Measurements from ENCODE around the gene CCDC192.
"Not testable (repeated sequence)": the region's sequence is repeated elsewhere in the genome, so short reads cannot be mapped to it uniquely, and the experiment has no call there.

The CCDC192 gene

GRCh38 chr5:127766676-127767335 is 63.6 kb downstream of the CCDC192 start:
- TF ChIP-seq, protein P1, sequence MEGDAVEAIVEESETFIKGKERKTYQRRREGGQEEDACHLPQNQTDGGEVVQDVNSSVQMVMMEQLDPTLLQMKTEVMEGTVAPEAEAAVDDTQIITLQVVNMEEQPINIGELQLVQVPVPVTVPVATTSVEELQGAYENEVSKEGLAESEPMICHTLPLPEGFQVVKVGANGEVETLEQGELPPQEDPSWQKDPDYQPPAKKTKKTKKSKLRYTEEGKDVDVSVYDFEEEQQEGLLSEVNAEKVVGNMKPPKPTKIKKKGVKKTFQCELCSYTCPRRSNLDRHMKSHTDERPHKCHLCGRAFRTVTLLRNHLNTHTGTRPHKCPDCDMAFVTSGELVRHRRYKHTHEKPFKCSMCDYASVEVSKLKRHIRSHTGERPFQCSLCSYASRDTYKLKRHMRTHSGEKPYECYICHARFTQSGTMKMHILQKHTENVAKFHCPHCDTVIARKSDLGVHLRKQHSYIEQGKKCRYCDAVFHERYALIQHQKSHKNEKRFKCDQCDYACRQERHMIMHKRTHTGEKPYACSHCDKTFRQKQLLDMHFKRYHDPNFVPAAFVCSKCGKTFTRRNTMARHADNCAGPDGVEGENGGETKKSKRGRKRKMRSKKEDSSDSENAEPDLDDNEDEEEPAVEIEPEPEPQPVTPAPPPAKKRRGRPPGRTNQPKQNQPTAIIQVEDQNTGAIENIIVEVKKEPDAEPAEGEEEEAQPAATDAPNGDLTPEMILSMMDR (IDR thresholded peaks at IDR 0.05; ENCODE audit: extremely low read depth, missing control alignments): no peak
- no peak for DNase-seq (ENCODE audit: low spot score)

GRCh38 chr5:127769386-127769785 is 66.2 kb downstream of the CCDC192 start:
- no peak for DNase-seq (ENCODE audit: low spot score)
- TF ChIP-seq, protein P1 (IDR thresholded peaks at IDR 0.05; ENCODE audit: extremely low read depth, missing control alignments): no peak

GRCh38 chr5:127770272-127770671 is 67.1 kb downstream of the CCDC192 start:
- TF ChIP-seq, protein P1 (IDR thresholded peaks at IDR 0.05; ENCODE audit: extremely low read depth, missing control alignments): no peak
- no peak for DNase-seq (ENCODE audit: low spot score)

DNA sequence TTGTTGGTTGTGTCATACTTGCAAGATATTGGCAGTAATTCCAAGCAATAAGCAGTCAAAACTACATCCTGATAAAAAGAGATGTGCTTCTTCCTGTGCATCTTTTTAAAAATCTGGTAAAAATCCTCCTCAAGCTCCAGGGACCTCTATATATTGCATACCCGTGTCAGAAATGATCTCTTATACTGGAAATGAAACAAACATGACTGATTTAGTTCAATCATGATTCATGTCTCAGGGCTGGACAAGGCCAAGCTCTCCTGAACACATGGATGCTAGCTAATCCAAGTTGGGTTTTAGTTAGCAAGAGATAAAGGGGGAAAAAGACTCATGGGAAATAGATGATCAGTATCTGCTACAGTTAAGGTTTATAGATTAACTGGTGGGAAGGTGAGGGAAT is 69.3 kb downstream of the CCDC192 start:
- TF ChIP-seq, protein P1 (IDR thresholded peaks at IDR 0.05; ENCODE audit: extremely low read depth, missing control alignments): no peak
- DNase-seq (ENCODE audit: low spot score): no peak

DNA sequence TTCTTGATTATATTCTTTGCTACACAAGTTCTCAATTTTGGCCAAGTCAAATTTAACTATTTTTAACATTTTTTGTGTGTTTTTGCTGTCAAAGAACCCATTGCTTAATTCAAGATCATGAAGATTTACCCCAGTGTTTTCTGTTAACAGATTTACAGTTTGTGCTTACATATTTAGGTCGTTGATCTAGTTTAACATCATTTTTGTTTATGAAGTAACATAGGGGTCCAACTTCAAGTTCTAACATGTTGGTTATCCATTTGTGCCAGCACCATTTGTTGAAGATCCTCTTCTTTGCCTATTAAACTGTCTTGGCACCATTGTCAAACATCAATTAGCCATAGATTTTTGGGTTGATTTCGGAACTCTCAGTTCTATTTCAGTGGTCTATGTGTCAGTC is 71.0 kb downstream of the CCDC192 start:
- no peak for DNase-seq (ENCODE audit: low spot score)
- TF ChIP-seq, protein P1 (IDR thresholded peaks at IDR 0.05; ENCODE audit: extremely low read depth, missing control alignments): no peak

DNA sequence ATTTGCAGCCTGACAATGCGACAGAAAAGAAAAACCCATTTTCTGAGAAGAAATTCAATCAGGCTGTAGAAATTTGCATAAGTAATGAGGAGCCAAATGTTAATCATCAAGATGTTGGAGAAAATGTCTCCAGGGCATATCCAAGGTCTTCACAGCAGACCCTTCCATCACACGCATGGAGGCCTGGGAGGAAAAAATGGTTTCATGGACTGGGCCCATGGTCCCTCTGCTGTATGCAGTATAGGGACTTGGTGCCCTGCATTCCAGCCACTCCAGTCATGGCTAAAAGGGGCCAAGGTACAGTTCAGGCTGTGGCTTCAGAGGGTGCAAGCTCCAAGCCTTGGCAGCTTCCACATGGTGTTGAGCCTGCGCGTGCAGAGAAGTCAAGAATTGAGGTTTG is 73.3 kb downstream of the CCDC192 start:
- DNase-seq (ENCODE audit: low spot score): no peak
- TF ChIP-seq, protein P1 (IDR thresholded peaks at IDR 0.05; ENCODE audit: extremely low read depth, missing control alignments): no peak

DNA sequence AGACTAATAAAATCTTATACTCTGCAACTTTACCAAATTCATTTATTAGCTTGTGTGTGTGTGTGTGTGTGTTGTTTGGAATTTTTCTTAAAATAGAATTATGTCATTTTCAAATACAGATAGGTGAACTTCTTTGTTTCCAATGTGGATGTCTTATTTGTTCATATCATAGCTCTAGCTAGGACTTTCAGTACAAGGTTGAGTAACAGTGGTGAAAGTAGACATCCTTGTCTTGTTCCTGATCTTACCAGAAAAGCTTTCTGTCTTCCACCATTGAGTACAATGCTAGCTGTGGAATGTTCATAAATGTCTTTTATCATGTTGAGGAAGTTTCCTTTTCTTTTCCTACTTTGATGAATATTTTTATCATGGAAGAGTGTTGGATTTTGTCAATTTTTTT is 74.8 kb downstream of the CCDC192 start:
- no peak for DNase-seq (ENCODE audit: low spot score)
- TF ChIP-seq, protein P1 (IDR thresholded peaks at IDR 0.05; ENCODE audit: extremely low read depth, missing control alignments): no peak

DNA sequence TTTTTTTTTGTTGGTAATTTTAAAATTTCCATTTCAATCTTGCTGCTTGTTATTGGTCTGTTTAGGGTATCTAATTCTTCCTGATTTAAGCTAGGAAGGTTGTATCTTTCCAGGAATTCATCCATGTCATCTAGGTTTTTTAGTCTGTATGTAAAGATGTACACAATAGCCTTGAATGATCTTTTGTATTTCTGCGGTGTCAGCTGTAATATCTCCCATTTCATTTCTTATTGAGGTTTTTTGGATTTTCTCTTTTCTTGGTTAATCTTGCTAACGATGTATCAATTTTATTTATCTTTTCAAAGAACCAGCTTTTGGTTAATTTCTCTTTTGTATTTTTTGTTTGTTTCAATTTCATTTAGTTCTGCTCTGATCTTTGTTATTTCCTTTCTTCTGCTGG is 79.3 kb downstream of the CCDC192 start:
- DNase-seq (ENCODE audit: low spot score): not testable (repeated sequence)
